Daoy (cell line): ENCODE measurements around the gene SPEF1. TPM values are rescaled to one million over a fixed set of nuclear protein-coding genes. Genes with fewer than 3 reads are reported as not detected.

Experiments used
- DNase-seq: peaks from one replicate; pipeline ENCODE4 v3.0.0-alpha.2; 2015; ENCODE audit warnings: low read depth
- total RNA-seq: library from RNA; depleted of rRNA; stranded (reverse); fragments of >200 nt; shearing (Covaris generic); gene quantifications from 2 replicates; pipeline ENCODE4 v1.2.3, GENCODE V29; 2014

SPEF1 gene
- total RNA-seq, 1 experiment from 2014 or later, result not detected

- DNase-seq, result peak; percentile 99
Measured at GRCh38 chr20:3767427-3768341, 13.6 kb downstream of the SPEF1 start, which contains the start of gene ADISSP. TSS of gene ADISSP (minus strand) at chr20:3767753. CDS start at chr20:3760100, 7,653 bp downstream.

- DNase-seq, result no peak
Measured at GRCh38 chr20:3767110-3767426, 14.2 kb downstream of the SPEF1 start.

GRCh38 chr20:3766422-3767109, 14.7 kb downstream of the SPEF1 start:
- DNase-seq, result no peak

- DNase-seq, result no peak
Measured at GRCh38 chr20:3765171-3765882, 15.9 kb downstream of the SPEF1 start.

- no peak for DNase-seq
Measured at GRCh38 chr20:3764659-3765058, 16.6 kb downstream of the SPEF1 start.

- no peak for DNase-seq
Measured at GRCh38 chr20:3763671-3764601, 17.3 kb downstream of the SPEF1 start.

- DNase-seq, result no peak
Measured at GRCh38 chr20:3760655-3761348, 20.4 kb downstream of the SPEF1 start.

GRCh38 chr20:3759884-3760283, 21.4 kb downstream of the SPEF1 start:
- no peak for DNase-seq

- DNase-seq, result no peak
Measured at GRCh38 chr20:3759316-3759823, 21.9 kb downstream of the SPEF1 start.

- no peak for DNase-seq
Measured at GRCh38 chr20:3758566-3758965, 22.7 kb downstream of the SPEF1 start.

GRCh38 chr20:3757268-3757667, 24.0 kb downstream of the SPEF1 start:
- no peak for DNase-seq

GRCh38 chr20:3755814-3756480, 25.3 kb downstream of the SPEF1 start:
- DNase-seq, result no peak

- DNase-seq, result no peak
Measured at GRCh38 chr20:3755269-3755668, 26.0 kb downstream of the SPEF1 start.

- no peak for DNase-seq
Measured at GRCh38 chr20:3754276-3754630, 27.0 kb downstream of the SPEF1 start.

- no peak for DNase-seq
Measured at GRCh38 chr20:3753501-3754275, 27.6 kb downstream of the SPEF1 start.

GRCh38 chr20:3753098-3753497, 28.1 kb downstream of the SPEF1 start:
- DNase-seq, result peak; percentile 63

- DNase-seq, result no peak
Measured at GRCh38 chr20:3752386-3752759, 28.9 kb downstream of the SPEF1 start.

- peak; percentile 70 for DNase-seq
Measured at GRCh38 chr20:3751675-3752385, 29.4 kb downstream of the SPEF1 start.

GRCh38 chr20:3751305-3751674, 30.0 kb downstream of the SPEF1 start:
- no peak for DNase-seq
